Spleen (tissue), 11 donors: Measurements from ENCODE around the gene KCND2. TPM values are rescaled to one million over a fixed set of nuclear protein-coding genes. Genes with fewer than 3 reads are reported as not detected.

Source experiments
- DNase-seq: peaks from one replicate; pipeline ENCODE4 v3.0.0-alpha.2; 2020
- H3K27ac ChIP-seq, 8 donors: fragments of 200-600 bp; sonication (generic) in 7 of 8; 1 replicate in 4 of 8; 2 replicates in 4 of 8; pipeline versions ENCODE4 v1.5.0 to v1.8.0; 2016 to 2021; ENCODE audit warnings: inconsistent platforms in 4 of 8, mild to moderate bottlenecking in 4 of 8, moderate library complexity in 1 of 8
- H3K27me3 ChIP-seq, 7 donors: fragments of 200-600 bp; sonication (generic) in 6 of 7; replicated peaks in 1 of 7; 1 replicate in 4 of 7; 2 replicates in 3 of 7; pipeline versions ENCODE4 v1.5.0 to v1.8.0; 2016 to 2021; ENCODE audit warnings: inconsistent platforms in 3 of 7, mild to moderate bottlenecking in 1 of 7
- H3K36me3 ChIP-seq, 6 donors: fragments of 200-600 bp; sonication (generic) in 5 of 6; 1 replicate in 4 of 6; 2 replicates in 2 of 6; pipeline versions ENCODE4 v1.5.0 to v1.8.0; 2016 to 2021; ENCODE audit warnings: inconsistent platforms in 2 of 6
- H3K4me1 ChIP-seq, 6 donors: fragments of 200-600 bp; sonication (generic) in 5 of 6; 1 replicate in 3 of 6; 2 replicates in 3 of 6; pipeline versions ENCODE4 v1.5.0 to v1.8.0; 2016 to 2021; ENCODE audit warnings: inconsistent platforms in 3 of 6
- H3K4me3 ChIP-seq, 8 donors: fragments of 200-600 bp; sonication (generic) in 7 of 8; 1 replicate in 4 of 8; 2 replicates in 4 of 8; pipeline versions ENCODE4 v1.5.0 to v1.8.0; 2016 to 2021; ENCODE audit warnings: inconsistent platforms in 4 of 8, mild to moderate bottlenecking in 4 of 8, moderate library complexity in 2 of 8
- H3K9me3 ChIP-seq, 8 donors: fragments of 200-600 bp; sonication (generic) in 7 of 8; 1 replicate in 4 of 8; 2 replicates in 4 of 8; pipeline versions ENCODE4 v1.5.0 to v1.8.0; 2016 to 2021; ENCODE audit warnings: inconsistent platforms in 4 of 8
- POLR2A ChIP-seq, 3 donors: fragments of 450-650 bp; IDR thresholded peaks; one replicate each; pipeline ENCODE4 v1.5.1; 2017; ENCODE audit warnings: antibody characterized with exemption in 3 of 3, mild to moderate bottlenecking in 1 of 3
- POLR2AphosphoS5 ChIP-seq, 3 donors: sonication (generic); formaldehyde crosslinking; IDR thresholded peaks; one replicate each; pipeline ENCODE4 v1.5.1; 2017; ENCODE audit warnings: antibody characterized with exemption in 3 of 3
- WGBS, 5 donors: extraction: QIAGEN DNeasy Blood & Tissue Kit in 3 of 5; methylation state at CpG; one replicate each; pipeline versions ENCODE4 v1.1.5 to v1.1.7; 2013 to 2018; 5-methylcytosine and 5-hydroxymethylcytosine counted together
- intact Hi-C: fragments of 100-400 bp; cut with DNase I; formaldehyde crosslinking; loops from one replicate; pipeline ENCODE4 v1.15.0; 2023; ENCODE audit warnings: low total_unique reads
- polyA plus RNA-seq, 3 donors: library from polyadenylated mRNA; stranded (reverse); fragments of 200-250 nt; gene quantifications; one replicate each; pipeline ENCODE4 v1.2.1, GENCODE V29; 2013
- total RNA-seq, 7 donors: library from RNA; depleted of rRNA in 3 of 7; stranded (reverse); fragments of >200 nt in 3 of 7; fragmentation: NEBNext Ultra II Directional in 4 of 7; extraction: Animal tissue kit (Norgen Biotek cat#: 25700) in 4 of 7; gene quantifications; one replicate each; pipeline versions ENCODE4 v1.1.0 to v1.2.1, GENCODE V29; 2016 to 2021
- TF ChIP-seq, protein P1 (sequence below), 11 experiments: fragments of 200-600 bp in 7 of 11; fragments of 450-650 bp in 4 of 11; sonication (generic) in 4 of 11; IDR thresholded peaks in 8 of 11; conservative IDR thresholded peaks in 3 of 11; 1 replicate in 7 of 11; 2 replicates in 4 of 11; pipeline versions ENCODE4 v1.4.0 to v1.8.0; 2016 to 2021; ENCODE audit warnings: antibody characterized with exemption in 11 of 11, inconsistent platforms in 4 of 11, mild to moderate bottlenecking in 1 of 11
- donor health status: healthy with polysubstance abuse.
- donor health status: DM: no; HTN: no; CAD: no; lungs with moderate emphysema.
- donor health status: DM: no; HTN: no; CAD: no.
- donor health status: Bipolar disorder and iron deficiency.
- donor health status: healthy.
- donor health status: DM: no; HTN: no; CAD: no.
- donor health status: DM: yes; HTN: yes; CAD: no.

The KCND2 gene
- total and polyA plus RNA-seq, 10 donors: 0.02 to 0.80 (median 0.26) TPM; not detected in 1

- Histone ChIP-seq H3K4me3 (no peak overlapping the region), H3K27me3 (no peaks in the 10 kb centered on the region), H3K4me1 (no peaks in the 10 kb centered on the region), H3K27ac (no peak overlapping the region), H3K36me3 (no peaks in the 10 kb centered on the region), H3K9me3 (peaks cover 0 to 3% (median 0%) of the 10 kb centered on the region in 8 donors)
- intact Hi-C loops: no loop called here
- 33 to 47% (median 42%) methylated on average over 1 of the region's 1 CpG for WGBS, 5 donors
- no peak for TF ChIP-seq POLR2A (IDR thresholded peaks at IDR 0.05)
- TF ChIP-seq, protein P1, sequence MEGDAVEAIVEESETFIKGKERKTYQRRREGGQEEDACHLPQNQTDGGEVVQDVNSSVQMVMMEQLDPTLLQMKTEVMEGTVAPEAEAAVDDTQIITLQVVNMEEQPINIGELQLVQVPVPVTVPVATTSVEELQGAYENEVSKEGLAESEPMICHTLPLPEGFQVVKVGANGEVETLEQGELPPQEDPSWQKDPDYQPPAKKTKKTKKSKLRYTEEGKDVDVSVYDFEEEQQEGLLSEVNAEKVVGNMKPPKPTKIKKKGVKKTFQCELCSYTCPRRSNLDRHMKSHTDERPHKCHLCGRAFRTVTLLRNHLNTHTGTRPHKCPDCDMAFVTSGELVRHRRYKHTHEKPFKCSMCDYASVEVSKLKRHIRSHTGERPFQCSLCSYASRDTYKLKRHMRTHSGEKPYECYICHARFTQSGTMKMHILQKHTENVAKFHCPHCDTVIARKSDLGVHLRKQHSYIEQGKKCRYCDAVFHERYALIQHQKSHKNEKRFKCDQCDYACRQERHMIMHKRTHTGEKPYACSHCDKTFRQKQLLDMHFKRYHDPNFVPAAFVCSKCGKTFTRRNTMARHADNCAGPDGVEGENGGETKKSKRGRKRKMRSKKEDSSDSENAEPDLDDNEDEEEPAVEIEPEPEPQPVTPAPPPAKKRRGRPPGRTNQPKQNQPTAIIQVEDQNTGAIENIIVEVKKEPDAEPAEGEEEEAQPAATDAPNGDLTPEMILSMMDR (IDR thresholded peaks at IDR 0.05 in 8 of 11, conservative IDR thresholded peaks at IDR 0.05 in 3 of 11): no peak
- TF ChIP-seq POLR2AphosphoS5 (IDR thresholded peaks at IDR 0.05): no peak
- no peak for DNase-seq
Measured at GRCh38 chr7:120337308-120337907, 64.4 kb downstream of the KCND2 start.

DNA sequence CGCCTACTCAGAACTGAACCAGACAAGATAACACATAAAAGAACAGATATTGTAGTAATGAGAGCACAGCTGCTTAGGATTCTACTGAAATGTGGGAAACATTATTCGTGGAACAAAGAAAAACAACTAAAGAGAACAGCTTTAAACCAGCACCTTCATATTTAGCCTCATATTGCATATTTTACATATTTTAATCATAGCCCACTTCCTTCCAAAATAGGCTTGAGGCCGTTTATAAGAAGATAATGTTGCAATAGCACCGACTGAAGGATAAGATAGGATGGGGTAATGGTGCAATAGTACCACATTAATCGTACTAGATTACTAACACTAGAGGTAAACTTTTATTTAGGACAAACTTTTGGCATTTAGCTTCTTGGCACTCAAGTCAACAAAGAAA is 71.3 kb downstream of the KCND2 start:
- Histone ChIP-seq H3K36me3 (no peaks in the 10 kb centered on the region), H3K9me3 (no peaks in the 10 kb centered on the region), H3K27me3 (no peaks in the 10 kb centered on the region), H3K27ac (no peak overlapping the region), H3K4me3 (no peak overlapping the region), H3K4me1 (no peaks in the 10 kb centered on the region)
- no peak for DNase-seq
- intact Hi-C loops: no loop called here
- TF ChIP-seq POLR2A (IDR thresholded peaks at IDR 0.05) (no peak), POLR2AphosphoS5 (IDR thresholded peaks at IDR 0.05) (no peak)
- TF ChIP-seq, protein P1 (IDR thresholded peaks at IDR 0.05 in 8 of 11, conservative IDR thresholded peaks at IDR 0.05 in 3 of 11): no peak
- 60 to 81% (median 70%) methylated on average over 5 of the region's 5 CpGs for WGBS, 5 donors

DNA sequence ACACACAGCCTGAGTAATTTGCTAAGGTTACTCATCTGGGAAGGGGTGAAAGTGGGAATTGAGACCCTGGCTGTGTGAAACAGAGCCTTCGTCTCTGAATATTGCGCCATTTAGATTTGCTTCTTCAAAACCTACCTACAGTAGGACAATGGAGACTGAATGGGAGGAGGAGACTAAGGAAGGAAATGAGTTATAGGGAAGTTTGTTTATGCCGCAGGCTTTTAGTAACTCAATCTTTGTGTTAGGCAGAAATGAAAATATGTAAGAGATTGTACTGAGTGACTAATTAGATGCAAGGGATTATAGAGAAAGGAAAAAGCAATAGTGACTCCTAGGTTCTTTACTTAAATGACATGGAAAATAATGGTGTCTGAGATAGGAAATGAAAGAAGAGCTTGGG is 80.2 kb downstream of the KCND2 start:
- H3K27me3 ChIP-seq: no peaks in the 10 kb centered on the region
- TF ChIP-seq POLR2AphosphoS5 (IDR thresholded peaks at IDR 0.05): no peak
- TF ChIP-seq, protein P1 (IDR thresholded peaks at IDR 0.05 in 8 of 11, conservative IDR thresholded peaks at IDR 0.05 in 3 of 11): no peak
- TF ChIP-seq POLR2A (IDR thresholded peaks at IDR 0.05): no peak
- DNase-seq: no peak
- no peaks in the 10 kb centered on the region for H3K36me3 ChIP-seq
- no peaks in the 10 kb centered on the region for H3K4me1 ChIP-seq
- WGBS, 5 donors: 68 to 87% (median 82%) methylated on average over 3 of the region's 3 CpGs
- intact Hi-C loops: no loop called here
- no peak overlapping the region for H3K4me3 ChIP-seq
- H3K9me3 ChIP-seq: no peaks in the 10 kb centered on the region
- no peak overlapping the region for H3K27ac ChIP-seq

DNA sequence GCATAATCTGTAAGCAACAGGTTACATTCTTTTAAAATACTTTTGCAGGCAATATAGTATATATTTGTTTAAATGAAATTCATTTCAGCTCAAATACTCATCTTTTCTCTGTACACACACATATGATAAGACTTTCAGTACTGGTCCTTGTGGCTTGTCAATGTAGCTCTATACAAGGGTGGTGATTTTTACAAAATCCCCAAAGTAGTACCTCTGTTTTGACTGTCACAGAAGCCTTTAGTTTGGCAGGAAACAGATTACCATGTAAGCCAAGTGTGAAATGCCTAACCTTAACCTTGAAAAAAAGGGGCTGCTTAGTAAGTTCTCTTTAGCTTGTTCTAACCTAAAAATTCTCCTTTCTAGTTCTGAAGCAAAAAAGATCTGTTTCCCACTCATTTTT is 87.9 kb downstream of the KCND2 start:
- Histone ChIP-seq H3K4me3 (no peak overlapping the region), H3K36me3 (no peaks in the 10 kb centered on the region), H3K9me3 (no peaks in the 10 kb centered on the region), H3K4me1 (no peaks in the 10 kb centered on the region), H3K27me3 (no peaks in the 10 kb centered on the region), H3K27ac (no peak overlapping the region)
- DNase-seq: no peak
- TF ChIP-seq POLR2A (IDR thresholded peaks at IDR 0.05): no peak
- TF ChIP-seq, protein P1 (IDR thresholded peaks at IDR 0.05 in 8 of 11, conservative IDR thresholded peaks at IDR 0.05 in 3 of 11): no peak
- no peak for TF ChIP-seq POLR2AphosphoS5 (IDR thresholded peaks at IDR 0.05)
- intact Hi-C loops: no loop called here
